Upper lobe of left lung (tissue), 4 donors: ENCODE measurements around the gene TP73.

Source experiments
- EP300 ChIP-seq, 4 donors: sonication (generic); formaldehyde crosslinking; IDR thresholded peaks; one replicate each; pipeline ENCODE4 v1.5.1; 2017; ENCODE audit warnings: antibody characterized with exemption in 4 of 4, control low read depth in 2 of 4
- TF ChIP-seq, protein P1 (sequence below), 6 experiments: fragments of 450-650 bp in 4 of 6; fragments of 200-600 bp in 2 of 6; sonication (generic) in 2 of 6; IDR thresholded peaks; one replicate each; pipeline ENCODE4 v1.5.1; 2016 to 2019; ENCODE audit warnings: antibody characterized with exemption in 6 of 6

DNA sequence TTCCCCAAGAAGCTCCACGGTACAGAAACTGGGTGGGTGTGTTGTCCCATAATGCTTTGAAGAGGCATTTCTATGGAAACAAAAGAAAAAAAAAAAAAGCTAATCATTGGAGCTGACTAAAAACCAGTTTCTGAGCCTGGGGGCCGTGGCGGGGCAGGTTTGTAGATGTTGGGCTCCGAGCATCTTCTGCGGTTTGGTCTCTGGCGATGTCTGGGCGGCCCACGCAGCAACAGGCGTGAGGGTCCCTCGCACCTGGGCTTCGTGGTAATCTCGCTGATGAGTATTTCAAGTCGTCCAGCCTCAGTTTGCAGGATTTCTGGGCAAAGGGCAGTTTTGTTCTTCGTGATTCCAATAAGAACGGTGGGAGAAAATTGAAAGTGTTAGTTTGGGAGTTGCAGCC lies 6.8 kb downstream of the TP73 start:
- TF ChIP-seq, protein P1, sequence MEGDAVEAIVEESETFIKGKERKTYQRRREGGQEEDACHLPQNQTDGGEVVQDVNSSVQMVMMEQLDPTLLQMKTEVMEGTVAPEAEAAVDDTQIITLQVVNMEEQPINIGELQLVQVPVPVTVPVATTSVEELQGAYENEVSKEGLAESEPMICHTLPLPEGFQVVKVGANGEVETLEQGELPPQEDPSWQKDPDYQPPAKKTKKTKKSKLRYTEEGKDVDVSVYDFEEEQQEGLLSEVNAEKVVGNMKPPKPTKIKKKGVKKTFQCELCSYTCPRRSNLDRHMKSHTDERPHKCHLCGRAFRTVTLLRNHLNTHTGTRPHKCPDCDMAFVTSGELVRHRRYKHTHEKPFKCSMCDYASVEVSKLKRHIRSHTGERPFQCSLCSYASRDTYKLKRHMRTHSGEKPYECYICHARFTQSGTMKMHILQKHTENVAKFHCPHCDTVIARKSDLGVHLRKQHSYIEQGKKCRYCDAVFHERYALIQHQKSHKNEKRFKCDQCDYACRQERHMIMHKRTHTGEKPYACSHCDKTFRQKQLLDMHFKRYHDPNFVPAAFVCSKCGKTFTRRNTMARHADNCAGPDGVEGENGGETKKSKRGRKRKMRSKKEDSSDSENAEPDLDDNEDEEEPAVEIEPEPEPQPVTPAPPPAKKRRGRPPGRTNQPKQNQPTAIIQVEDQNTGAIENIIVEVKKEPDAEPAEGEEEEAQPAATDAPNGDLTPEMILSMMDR (IDR thresholded peaks at IDR 0.05): no peak
- no peak for TF ChIP-seq EP300 (IDR thresholded peaks at IDR 0.05)
